ENCODE data around the gene RAB10. TPM values are rescaled to one million over a fixed set of nuclear protein-coding genes. Genes with fewer than 3 reads are reported as not detected.

The RAB10 gene
- total RNA-seq, 1 experiment from 2014 or later, result 130 TPM

- H2BK20ac ChIP-seq (ENCODE audit: low read depth, low read length, poor library complexity, severe bottlenecking), result no peak overlapping the region
- peaks cover 12% of the 10 kb centered on the region for H3K79me1 ChIP-seq (ENCODE audit: insufficient read depth, low read depth, low read length, poor library complexity, severe bottlenecking)
- no peak overlapping the region for H3T11ph ChIP-seq (ENCODE audit: low read length)
- no peak overlapping the region for H2BK15ac ChIP-seq (ENCODE audit: low read depth, low read length)
- no peak overlapping the region for H2BK5ac ChIP-seq (ENCODE audit: insufficient read length, low read length)
- Mint-ChIP-seq H3K9me3 (no peaks in the 10 kb centered on the region; a peak in 1 of 5 replicates), H3K27ac (no peak overlapping the region; a peak in 1 of 7 replicates), H3K27me3 (ENCODE audit: low read depth) (no peaks in the 10 kb centered on the region), H3K4me1 (peaks cover 11 to 13% of the 10 kb centered on the region in 2 experiments; a peak in 3 of 4 replicates), H3K4me3 (no peak overlapping the region), H3K36me3 (ENCODE audit: insufficient read depth in 1 of 3, low read depth in 3 of 3) (peaks cover 0 to 27% (median 14%) of the 10 kb centered on the region in 3 experiments; a peak in 5 of 7 replicates)
- WGBS (ENCODE audit: extremely low coverage, insufficient read length, low lambda C conversion rate), result no CpG with 5 or more reads among the region's 4 CpGs
- H4K8ac ChIP-seq (replicated peaks; ENCODE audit: insufficient read length, low read depth, low read length), result no peak overlapping the region
- no peak overlapping the region for H4K91ac ChIP-seq (ENCODE audit: insufficient read length, low read depth, low read length)
- no peaks in the 10 kb centered on the region for H3K27me3 ChIP-seq (ENCODE audit: insufficient read depth, low read length)
- peaks cover 46% of the 10 kb centered on the region; the same call in 1 of the 2 replicates for H3K79me2 ChIP-seq (ENCODE audit: insufficient read depth, low read length)
- no peak for DNase-seq
- no peak overlapping the region for H3K56ac ChIP-seq (ENCODE audit: insufficient read length, low read depth, low read length)
- no peak overlapping the region for H3K4ac ChIP-seq (ENCODE audit: low read depth, low read length)
- H3K9me3 ChIP-seq (ENCODE audit: control insufficient read depth, low read depth, low read length), result no peaks in the 10 kb centered on the region
- TF ChIP-seq CTCF (conservative IDR thresholded peaks at IDR 0.05), result no peak
- H3K14ac ChIP-seq (ENCODE audit: insufficient read depth, low read length), result no peak overlapping the region
- H2BK12ac ChIP-seq (ENCODE audit: insufficient read length, low read depth, low read length), result no peak overlapping the region
- H2AK5ac ChIP-seq (ENCODE audit: insufficient read length, low read length), result no peak overlapping the region
- no peak overlapping the region for H3K18ac ChIP-seq (ENCODE audit: insufficient read length, low read depth, low read length)
- H4K20me1 ChIP-seq (ENCODE audit: control insufficient read depth, insufficient read depth, insufficient read length), result no peaks in the 10 kb centered on the region
- H2AFZ ChIP-seq (ENCODE audit: low read length), result no peak overlapping the region
- H3K23ac ChIP-seq (ENCODE audit: insufficient read length, low read depth, low read length), result no peak overlapping the region
- no peak overlapping the region for H2BK120ac ChIP-seq (ENCODE audit: low read depth, low read length, poor library complexity, severe bottlenecking)
- no peak overlapping the region for H3K4me2 ChIP-seq (ENCODE audit: insufficient read depth, insufficient read length, low read length)
- no peak overlapping the region for H3K27ac ChIP-seq (ENCODE audit: insufficient read length, low read depth, low read length)
- no peaks in the 10 kb centered on the region for H3K23me2 ChIP-seq (ENCODE audit: insufficient read length, low read depth, low read length, poor library complexity, severe bottlenecking)
- H3K4me1 ChIP-seq (ENCODE audit: insufficient read depth, low read length), result no peaks in the 10 kb centered on the region; the same call in 1 of the 2 replicates
- H4K5ac ChIP-seq (ENCODE audit: insufficient read length, low read depth, low read length), result no peak overlapping the region
- no peak overlapping the region for H3K9ac ChIP-seq (ENCODE audit: extremely low read depth, insufficient read length, low read length)
Observed at GRCh38 chr2:26054598-26055348, 20.9 kb downstream of the RAB10 start.

All from H9 (cell line).